Left ventricle myocardium superior (tissue), 1 donor: ENCODE results near the gene SEMA4D. TPM values are rescaled to one million over a fixed set of nuclear protein-coding genes. Genes with fewer than 3 reads are reported as not detected.

ENCODE experiments used
- ATAC-seq: fragments of 200-7000 bp; cut with Tn5 transposase; one replicate; pipeline ENCODE4 v1.9.1; 2020; ENCODE audit warnings: mild to moderate bottlenecking, moderate library complexity
- DNase-seq: peaks from one replicate; pipeline ENCODE4 v3.0.0-alpha.2; 2020
- intact Hi-C: fragments of 100-400 bp; cut with micrococcal nuclease; formaldehyde crosslinking; loops from one replicate; pipeline ENCODE4 v1.11.0; 2022
- total RNA-seq: library from RNA; stranded (reverse); fragmentation: NEBNext Ultra II Directional; extraction: Animal tissue kit (Norgen Biotek cat#: 25700); gene quantifications from one replicate; pipeline ENCODE4 v1.2.1, GENCODE V29; 2021
- donor health status: DM: no; HTN: yes; CAD: no; lungs with severe emphysema.

Gene SEMA4D
- total RNA-seq, 1 donor from 2014 or later: 24.7 TPM

DNA sequence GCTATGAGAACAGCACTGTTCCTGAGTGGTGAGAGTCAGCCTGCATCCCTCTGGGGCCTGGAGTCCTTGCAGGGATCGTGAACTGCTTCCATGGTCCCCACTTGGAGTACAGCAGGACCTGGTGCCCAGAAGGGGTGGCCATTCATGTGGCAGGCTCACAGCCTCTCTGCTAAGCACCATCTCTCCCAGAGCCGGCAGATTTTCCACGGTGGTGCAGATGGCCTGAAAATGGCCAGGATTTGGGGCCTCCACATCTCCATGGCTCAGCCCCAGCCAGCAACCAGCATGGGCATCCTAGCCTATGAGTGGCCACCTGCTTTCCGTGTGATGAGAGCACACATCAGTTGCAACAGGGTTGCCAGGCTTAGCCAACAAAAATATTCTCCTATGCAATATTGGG is 33.9 kb upstream of the SEMA4D start:
- intact Hi-C loops: no loop called here
- DNase-seq (no peak), ATAC-seq (no peak)

DNA sequence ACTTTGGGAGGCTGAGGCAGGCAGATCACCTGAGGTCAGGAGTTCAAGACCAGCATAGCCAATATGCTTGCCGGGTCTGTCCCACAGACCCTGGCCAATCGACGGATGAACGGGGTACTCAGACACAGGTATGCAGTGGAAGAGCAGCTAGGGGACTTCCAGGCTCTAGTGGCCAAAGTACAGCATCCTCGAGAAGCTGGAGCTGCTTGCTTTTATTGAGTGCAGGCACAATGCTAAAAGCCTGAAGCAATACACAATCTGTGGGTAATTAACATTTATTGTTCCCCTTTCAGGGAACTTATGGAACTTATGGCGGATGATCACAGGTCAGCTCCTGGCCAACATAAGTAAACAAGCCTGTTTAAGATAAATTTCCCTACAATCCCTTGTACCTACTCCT is 32.8 kb upstream of the SEMA4D start:
- intact Hi-C loops: no loop called here
- no peak for ATAC-seq
- no peak for DNase-seq

DNA sequence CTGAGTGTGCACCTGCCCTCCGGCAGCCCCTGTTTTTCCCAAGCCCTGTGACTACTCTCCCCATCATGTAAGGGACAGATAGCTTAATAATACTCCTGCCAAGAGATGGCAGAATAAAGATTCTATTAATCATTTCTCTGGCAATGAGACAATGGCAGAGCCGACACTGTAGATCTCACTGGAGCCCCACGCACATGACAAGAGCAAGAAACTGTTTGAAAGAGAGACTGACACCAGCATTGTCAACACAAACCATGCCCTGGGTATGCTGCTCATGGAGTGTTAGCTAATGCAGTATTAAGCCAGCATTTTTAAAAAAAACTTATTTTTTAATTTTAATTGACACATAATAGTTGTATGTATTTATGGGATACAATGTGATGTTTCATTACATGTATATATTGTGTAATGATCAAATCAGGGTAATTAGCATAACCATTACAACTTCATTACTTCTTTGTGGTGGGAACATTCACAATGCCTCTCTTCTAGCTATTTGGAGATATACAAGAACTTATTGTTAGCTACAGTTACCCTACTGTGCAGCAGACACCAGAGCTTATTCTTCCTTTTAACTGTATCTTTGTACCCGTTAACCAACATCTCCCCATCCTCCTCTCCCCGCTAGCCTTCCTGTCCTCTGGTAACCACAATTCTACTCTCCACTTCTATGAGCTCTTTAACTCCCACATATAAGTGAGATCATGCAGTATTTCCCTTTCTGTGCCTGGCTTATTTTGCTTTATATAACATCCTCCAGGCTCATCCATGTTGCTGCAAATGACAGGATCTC is 31.5 kb upstream of the SEMA4D start:
- DNase-seq: no peak
- no peak for ATAC-seq
- intact Hi-C loops: no loop called here

DNA sequence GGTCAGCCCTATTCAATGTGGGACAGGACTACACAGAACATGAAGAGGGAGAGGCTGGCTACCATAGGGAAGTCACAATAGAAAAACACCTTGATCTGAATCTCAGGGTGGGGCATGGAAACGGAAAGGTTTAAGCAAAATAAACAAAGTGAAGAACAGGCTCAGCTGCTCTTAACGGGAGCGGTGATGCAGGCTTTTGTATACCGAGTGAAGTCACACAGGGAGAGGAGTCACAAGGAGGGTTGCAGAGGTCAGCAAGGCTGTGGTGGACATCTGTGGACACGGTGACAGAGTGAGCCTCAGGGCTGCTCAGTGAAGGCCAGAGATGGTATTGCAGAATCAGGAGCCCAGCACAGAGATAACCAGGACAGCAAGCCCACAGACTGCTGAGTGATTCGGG is 30.6 kb upstream of the SEMA4D start:
- intact Hi-C loops: no loop called here
- no peak for DNase-seq
- no peak for ATAC-seq

DNA sequence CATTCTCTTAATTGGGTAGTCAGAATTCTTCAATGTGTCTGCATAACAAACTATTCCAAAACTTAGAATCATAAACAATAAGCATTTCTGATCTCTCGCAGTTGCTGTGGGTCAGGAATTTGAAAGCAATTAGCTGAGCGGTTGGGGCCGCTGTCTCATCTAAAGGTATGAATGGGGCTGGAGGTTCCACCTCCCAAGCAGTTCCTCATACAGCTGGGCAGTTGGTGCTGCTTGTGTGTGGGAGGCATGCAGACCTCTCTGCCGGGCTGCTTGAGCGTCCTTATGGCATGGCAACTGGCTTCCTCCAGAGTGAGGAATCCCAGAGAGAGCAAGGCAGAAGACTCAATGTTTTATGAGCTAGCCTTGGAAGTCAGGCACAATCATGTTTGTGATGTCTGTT is 30.2 kb upstream of the SEMA4D start:
- DNase-seq: no peak

DNA sequence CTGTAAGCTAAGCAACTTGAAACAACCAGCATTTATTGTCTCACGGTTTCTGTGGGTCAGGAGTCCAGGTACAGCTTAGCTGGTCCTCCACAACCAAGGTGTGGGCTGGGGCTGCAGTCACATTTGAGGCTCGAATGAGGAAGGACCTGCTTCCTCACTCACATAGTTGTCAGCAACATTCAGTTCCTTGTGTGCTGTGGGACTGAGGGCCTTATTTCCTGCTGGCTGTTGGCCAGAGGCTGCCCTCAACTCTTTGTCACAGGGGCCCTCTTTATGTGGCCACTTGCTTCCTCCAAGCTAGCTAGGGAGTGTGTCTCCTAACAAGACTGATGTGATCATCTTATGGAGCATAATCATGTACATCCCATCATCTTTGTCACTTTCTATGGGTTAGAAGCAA is 29.2 kb upstream of the SEMA4D start:
- peak; percentile 77 for ATAC-seq
- peak; percentile 65 for DNase-seq
- intact Hi-C loops: no loop called here

More for the DNA sequence above, 30.2 kb upstream of the SEMA4D start:
- ATAC-seq: no peak
- intact Hi-C loops: no loop called here

DNA sequence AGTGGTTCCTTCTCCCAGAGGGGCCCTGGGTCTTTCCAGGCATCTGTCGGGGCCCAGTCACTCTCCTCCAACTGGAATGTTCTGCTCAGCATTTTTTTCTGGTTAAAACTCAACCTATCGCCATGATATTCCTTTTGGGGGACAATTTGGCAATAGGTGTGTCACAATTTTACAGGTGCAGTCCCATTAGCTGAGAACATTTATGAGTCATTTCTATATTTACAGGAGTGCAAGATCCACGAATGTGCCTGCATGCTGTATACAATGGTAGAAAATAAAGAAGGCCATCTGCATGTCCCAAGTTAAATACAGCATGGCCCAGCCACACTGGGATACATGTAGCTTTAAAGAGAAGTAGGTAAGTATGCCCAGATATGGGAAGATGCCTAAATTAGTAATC is 28.8 kb upstream of the SEMA4D start:
- DNase-seq (no peak), ATAC-seq (no peak)
- intact Hi-C loops: no loop called here

DNA sequence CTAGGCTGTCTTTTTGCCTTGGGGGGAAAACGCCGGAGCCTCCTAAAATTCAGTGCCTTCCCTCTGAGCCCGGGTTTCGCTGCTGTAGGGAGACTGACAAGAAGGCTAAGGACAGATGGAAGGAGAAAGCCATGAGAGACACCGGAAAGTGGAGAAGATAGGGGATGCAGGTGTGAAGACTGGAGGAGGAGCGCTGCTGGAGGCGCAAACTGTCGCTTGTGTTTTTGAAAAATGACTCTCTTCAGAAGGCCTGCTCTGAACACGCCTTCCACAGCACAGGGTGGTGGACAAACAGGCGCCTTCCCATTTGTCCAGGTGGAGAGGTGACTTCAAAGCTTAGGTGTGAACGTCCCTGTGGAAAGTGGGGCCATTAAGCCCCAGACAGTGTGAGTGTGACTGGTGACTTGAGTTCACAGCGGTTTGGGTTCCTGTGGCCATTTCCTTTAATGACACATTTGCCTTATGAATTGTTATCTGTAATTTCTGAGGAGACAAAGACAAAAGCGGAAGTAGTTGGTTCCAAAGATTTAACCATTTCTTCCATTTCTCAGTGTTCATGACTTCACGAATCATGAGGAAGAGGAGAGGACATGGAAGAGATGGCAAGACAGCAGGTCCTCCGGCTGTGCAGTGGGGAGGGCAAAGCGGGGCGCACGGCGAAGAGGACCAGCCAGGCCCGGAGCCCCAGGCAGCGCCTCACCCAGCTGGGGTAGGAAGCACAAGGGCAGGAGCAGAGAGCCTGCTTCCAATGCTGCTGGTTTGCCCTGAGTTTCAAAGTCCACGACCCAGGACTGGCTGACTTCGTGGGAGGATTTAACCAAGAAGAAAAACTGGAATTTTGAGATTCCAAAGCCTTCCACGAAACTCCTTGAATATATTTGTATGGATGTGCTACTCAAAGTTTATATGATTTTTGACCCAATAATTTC is 27.8 kb upstream of the SEMA4D start:
- no peak for ATAC-seq
- intact Hi-C loops: no loop called here
- DNase-seq: no peak

DNA sequence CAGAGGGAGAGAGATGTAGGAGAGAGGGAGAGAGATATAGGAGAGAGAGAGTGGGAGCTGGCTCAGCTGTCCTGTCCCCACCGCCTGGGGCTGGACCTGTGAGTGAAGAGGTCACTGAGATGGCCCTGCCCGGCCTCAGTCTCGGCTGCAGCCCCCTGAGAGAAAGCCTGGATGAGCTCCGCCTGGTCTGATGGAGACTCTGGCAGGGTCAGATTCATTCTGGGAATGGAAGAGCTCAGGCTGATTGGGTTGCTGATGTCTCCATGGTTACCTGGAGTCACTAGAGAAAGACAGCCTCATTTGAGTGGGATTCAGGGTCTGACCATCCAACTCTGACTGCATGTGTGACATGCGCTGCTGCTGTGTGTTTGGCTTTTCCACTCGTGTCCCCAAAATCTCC is 27.1 kb upstream of the SEMA4D start:
- ATAC-seq (no peak), DNase-seq (no peak)
- intact Hi-C loops: no loop called here

DNA sequence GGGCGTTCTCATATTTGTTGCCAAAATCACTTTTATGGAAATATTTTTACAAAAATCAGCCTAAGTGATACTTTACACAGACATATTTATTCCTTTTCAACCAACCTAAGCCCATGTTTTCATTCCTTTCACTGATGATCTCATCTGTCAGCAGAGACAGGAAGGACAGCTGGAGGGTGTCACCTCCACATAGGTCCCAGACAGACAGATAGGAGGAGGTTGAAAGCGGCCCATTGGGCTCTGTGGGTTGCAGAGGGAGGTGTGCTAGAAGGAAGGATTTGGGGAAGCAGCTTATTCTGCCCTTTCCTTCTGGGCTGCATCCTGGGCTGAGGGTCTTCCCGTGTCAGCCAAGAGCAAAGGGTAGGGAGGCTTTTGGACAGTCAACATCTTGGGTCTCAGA is 26.0 kb upstream of the SEMA4D start:
- intact Hi-C loops: no loop called here
- no peak for DNase-seq
- no peak for ATAC-seq

DNA sequence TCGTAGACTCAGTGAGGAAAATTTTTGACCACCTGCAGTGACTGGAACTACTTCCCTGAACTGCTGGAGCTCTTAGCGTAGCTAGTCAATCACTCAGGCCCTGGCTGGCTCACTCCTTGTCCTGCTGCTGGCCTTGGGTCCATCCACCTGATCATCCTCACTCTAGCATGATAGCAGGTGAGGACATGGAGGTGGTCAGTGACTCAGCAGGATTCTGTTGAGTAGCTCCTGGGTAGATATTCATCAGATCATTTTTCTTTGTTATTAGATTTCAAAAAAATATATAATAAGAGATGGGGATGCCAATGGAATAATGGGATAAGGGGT is 25.0 kb upstream of the SEMA4D start:
- DNase-seq (no peak), ATAC-seq (no peak)
- intact Hi-C loops: no loop called here

DNA sequence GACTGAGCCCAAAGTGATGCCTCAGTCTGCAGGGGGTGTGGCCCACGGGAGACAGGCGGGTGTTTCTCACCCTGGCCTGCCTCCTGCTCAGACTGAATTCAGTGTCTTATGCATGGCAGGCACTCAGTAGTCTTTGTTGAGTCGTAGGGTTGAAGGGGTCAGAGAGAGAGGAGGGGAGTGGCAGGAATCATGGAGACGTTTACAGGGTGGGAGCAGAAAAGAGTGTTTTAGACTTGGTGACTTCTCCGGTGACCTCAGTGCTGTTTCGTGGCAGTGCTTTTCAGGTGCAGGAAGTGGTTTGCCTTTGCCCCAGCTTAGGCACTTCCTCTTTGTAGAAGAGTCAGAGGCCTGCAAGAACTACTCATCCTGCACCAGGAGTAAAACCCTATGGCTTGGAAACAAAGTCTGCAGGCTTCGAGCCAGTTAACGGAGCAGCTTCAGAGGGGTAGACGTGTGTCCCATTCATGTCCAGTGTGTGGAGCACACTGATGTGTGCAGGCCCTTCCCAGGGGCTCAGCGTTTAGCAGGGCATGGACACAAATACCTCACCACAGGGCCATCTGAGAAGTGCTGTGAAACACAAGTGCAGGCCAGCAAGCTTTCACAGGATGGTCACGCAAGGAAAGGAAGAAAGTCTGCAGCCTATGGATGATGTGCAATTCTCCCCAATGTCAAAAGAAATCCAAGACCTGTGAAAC is 24.5 kb upstream of the SEMA4D start:
- ATAC-seq: peak; percentile 50
- no peak for DNase-seq
- intact Hi-C loops: no loop called here

DNA sequence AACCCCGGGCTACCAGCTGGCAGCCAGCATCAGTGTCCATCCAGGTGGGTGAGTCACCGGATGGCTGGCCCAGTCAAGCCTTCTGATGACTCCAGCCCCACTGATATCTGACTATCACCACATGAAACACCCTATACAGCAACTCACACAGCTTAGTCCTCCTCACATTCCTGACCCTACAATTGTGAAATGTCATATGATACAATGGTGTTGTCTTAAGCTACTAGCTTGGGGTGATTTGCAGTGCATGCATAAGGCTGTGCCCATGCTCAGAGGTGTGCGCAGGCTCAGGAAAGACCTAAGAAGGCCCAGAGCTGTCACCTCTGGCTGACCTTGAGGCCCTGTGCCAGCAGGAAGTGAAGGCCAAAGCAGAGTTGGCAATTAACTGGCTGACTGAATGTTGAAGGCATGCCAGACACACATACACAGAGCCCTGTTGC is 21.5 kb upstream of the SEMA4D start:
- ATAC-seq (peak; percentile 70), DNase-seq (no peak)
- intact Hi-C loops: no loop called here

DNA sequence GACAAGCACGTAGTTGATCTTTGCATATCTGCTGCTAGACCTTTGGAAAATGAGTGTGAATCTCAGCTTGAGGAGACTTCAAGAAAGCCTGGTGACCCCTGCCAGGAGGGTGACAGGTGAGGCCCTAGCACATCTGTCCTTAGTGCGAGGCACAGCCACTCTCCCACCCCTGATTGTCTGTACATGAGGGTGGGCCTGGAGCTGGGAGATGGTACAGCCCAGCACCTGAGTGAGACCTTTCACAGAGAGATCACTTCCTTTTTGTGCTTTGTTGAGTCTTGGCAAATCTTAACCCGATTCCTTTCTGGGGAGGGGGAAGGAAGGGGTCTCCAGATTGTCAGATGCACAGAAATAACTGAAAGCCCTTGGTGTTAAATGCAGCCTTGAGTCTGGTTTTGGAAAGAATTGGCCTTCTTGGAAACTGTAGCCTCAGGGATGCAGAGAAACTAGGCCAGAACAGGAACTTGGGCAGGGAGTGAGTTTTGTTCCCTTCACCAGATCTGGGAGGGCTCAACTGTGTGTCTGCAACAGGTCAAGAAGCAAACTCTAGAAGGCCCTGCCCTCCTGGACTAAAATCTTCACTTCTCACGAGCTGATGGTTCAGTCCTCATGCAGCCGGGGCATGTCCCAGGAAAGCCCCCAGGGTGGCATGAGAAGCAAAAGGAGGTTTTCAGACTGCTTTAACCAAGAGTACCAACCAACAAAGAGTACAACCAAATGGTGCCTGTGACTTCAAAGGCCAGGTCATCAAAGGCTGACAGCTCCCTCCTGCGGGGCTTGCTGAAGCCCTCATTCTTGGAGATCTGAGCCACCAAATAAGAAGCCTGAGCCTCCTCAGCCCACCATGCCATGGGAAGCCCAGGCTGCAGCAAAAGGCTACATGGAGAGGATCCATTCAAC is 20.8 kb upstream of the SEMA4D start:
- ATAC-seq: no peak
- DNase-seq: no peak
- intact Hi-C loops: no loop called here

DNA sequence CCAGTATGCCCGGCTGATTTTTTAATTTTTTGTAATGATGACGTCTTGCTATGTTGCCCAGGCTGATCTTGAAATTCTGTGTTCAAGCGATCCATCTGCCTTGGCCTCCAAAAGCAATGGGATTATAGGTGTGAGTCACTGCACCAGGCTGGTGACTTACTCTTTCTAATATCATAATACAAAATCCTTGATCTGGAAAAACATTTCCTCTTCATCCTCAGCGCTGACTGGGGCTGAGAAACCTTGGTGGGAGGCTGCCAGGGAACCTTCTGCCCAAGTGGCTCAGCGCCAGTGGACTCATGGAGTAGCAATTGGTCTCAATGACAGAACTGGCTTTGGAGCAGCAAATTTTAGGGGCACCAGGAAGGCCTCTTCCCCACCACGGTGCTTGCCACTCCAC is 17.5 kb upstream of the SEMA4D start:
- DNase-seq (no peak), ATAC-seq (no peak)
- intact Hi-C loops: no loop called here

DNA sequence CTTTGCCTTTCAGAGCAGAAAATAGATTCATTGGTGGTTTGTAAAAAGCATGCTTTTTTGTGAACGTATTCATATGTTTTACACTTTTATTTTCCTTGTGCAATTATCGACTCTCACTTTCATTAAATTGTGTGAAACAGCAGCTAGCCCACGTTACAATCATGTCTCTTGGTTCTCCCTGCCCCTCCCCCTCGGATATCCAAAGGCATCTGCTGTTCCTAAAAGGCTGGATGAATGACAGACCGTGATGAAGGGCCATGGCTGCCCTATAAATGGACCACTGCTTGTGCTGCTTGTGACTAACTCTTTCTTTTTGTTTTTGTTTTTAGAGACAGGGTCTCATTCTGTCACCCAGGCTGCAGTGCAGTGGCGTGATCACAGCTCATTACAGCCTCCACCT is 17.0 kb upstream of the SEMA4D start:
- intact Hi-C loops: no loop called here
- DNase-seq (no peak), ATAC-seq (no peak)

DNA sequence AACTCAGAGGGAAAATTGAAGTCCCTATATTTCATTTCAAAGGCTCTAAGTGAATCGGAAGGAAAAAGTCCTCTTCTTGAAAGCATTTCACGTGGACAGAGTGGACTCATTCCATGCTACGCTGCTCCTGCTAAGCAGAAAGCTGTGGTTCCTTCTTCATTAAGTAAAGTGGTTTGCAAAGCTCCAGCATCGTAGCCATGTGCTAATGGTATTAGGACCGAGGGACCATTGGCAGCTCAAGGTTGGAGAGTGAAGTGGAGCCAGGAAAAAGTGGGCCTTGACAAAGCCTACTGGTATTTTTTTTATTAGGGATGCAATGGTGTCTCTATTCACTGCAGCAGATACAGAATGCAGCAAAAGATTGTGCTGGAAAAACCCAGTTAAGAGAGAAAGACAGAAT is 16.4 kb upstream of the SEMA4D start:
- intact Hi-C loops: no loop called here
- ATAC-seq: no peak

DNA sequence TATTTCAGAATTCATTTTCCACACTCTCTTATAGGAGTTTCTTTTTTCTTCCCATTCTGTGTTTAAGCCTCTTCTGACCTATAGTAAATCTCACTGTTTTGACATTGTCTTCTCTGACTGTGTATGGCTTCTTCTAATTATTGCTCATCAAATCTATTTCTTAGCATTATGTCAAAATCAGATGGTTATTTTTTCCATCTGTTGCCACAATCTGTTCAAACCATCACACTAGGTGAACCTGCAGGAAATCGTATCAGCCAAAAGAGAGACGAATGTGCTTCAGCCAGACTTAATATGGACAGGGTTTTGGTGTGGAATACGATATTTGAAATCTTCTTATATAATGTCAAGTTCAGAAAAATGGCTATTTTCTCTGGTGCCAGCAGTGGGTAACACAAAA is 15.9 kb upstream of the SEMA4D start:
- no peak for ATAC-seq
- no peak for DNase-seq
- intact Hi-C loops: no loop called here

More for the DNA sequence above, 16.4 kb upstream of the SEMA4D start:
- no peak for DNase-seq

DNA sequence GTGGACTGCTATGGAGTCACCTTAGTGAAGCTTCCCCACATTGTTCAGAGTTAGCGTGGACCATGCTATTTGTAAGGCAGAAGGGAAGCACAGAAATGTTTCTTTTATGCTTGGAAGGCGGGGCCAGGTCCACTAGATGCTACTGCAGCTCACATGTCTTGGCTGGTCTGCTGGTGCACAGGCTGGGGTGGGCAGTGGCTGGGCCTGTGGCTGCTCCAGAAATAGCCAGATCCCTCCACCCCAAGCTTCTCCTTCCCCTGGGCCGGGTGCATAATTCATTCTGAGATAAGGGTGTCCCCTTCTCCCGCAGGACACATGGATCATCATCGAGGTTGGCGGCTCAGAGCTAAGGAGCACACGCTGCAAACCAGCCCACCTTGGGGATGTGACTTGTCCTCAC is 14.5 kb upstream of the SEMA4D start:
- no peak for DNase-seq
- no peak for ATAC-seq
- intact Hi-C loops: no loop called here
